Fibroblast of villous mesenchyme (primary cell): ENCODE data around the gene CTNNA1. TPM values are rescaled to one million over a fixed set of nuclear protein-coding genes. Genes with fewer than 3 reads are reported as not detected.
A peak's percentile ranks its signal among the peaks of the same experiment; 100 is the strongest.
"Not testable (repeated sequence)": the region's sequence is repeated elsewhere in the genome, so short reads cannot be mapped to it uniquely, and the experiment has no call there.

Source experiments
- DNase-seq: peaks from one replicate; pipeline ENCODE4 v3.0.0-alpha.2; 2010; ENCODE audit warnings: low read depth
- H3K4me3 ChIP-seq: 2 replicates; pipeline ENCODE4 v1.5.1; 2011; ENCODE audit warnings: low read depth, mild to moderate bottlenecking, low read length
- total RNA-seq: library from RNA; depleted of rRNA; stranded (reverse); fragments of >200 nt; gene quantifications from 2 replicates; pipeline ENCODE4 v1.2.3, GENCODE V29; 2012
- TF ChIP-seq, protein P1 (sequence below): IDR thresholded peaks from 2 replicates; pipeline ENCODE4 v1.5.1; 2012; ENCODE audit warnings: low read depth, mild to moderate bottlenecking, low read length; ENCODE audit not compliant: insufficient read depth

The CTNNA1 gene
- total RNA-seq, 1 donor: 461 TPM

- H3K4me3 ChIP-seq: no peak overlapping the region
- TF ChIP-seq, protein P1, sequence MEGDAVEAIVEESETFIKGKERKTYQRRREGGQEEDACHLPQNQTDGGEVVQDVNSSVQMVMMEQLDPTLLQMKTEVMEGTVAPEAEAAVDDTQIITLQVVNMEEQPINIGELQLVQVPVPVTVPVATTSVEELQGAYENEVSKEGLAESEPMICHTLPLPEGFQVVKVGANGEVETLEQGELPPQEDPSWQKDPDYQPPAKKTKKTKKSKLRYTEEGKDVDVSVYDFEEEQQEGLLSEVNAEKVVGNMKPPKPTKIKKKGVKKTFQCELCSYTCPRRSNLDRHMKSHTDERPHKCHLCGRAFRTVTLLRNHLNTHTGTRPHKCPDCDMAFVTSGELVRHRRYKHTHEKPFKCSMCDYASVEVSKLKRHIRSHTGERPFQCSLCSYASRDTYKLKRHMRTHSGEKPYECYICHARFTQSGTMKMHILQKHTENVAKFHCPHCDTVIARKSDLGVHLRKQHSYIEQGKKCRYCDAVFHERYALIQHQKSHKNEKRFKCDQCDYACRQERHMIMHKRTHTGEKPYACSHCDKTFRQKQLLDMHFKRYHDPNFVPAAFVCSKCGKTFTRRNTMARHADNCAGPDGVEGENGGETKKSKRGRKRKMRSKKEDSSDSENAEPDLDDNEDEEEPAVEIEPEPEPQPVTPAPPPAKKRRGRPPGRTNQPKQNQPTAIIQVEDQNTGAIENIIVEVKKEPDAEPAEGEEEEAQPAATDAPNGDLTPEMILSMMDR: no peak
- peak; percentile 75 for DNase-seq
Observed at GRCh38 chr5:138748630-138749081, 4.6 kb upstream of the CTNNA1 start.

DNA sequence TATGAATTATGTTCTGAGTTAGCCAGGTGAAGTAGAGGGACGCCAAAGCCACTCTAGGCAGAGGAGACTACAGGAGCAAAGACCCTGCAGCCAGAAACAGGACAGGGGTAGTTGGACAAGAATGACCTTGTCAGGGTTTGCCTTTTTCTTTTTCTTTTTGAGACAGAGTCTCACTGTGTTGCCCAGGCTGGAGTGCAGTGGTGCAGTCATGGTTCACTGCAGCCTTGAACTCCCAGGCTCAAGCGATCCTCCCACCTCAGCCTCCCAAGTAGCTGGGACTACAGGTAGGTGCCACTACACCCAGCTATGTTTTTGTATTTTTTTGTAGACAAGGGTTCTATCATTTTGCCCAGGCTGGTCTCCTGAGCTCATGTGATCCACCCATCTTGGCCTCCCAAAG lies 1.9 kb upstream of the CTNNA1 start:
- H3K4me3 ChIP-seq, DNase-seq: not testable (repeated sequence)

DNA sequence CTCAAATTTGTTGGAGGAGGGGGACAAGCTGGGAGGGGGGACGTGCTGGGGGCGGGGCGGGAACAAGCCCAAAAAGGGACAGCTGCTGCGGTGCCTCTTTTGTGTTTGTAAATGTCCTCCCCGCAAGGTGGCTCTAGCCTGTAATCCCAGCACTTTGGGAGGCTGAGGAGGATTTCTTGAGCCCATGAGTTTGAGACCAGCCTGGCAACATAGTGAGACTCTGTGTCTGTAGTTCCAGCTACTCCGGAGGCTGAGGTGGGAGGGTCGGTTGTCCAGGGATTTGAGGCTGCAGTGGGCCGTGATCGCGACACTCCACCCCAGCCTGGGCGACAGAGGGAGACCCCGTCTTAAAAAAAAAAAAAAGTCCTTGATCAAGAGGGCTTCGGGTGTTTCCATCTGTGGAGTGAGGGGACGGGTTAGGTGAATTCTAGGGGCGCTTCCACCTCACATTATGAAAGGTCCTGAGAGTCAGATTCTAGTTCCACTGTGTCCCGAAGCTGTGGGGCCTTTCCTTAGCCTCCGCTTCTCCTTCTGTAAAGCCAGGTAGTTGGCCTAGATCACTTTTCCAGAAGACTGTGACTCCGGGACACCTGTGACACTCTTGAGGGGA lies 779 bp upstream of the CTNNA1 start:
- no peak for DNase-seq
- TF ChIP-seq, protein P1: no peak
- H3K4me3 ChIP-seq: peak overlapping the region; percentile 89

GRCh38 chr5:138753794-138754698 lies 821 bp downstream of the CTNNA1 start:
- peak overlapping the region; percentile 89 for H3K4me3 ChIP-seq
- TF ChIP-seq, protein P1: no peak
- peak; percentile 90 for DNase-seq

DNA sequence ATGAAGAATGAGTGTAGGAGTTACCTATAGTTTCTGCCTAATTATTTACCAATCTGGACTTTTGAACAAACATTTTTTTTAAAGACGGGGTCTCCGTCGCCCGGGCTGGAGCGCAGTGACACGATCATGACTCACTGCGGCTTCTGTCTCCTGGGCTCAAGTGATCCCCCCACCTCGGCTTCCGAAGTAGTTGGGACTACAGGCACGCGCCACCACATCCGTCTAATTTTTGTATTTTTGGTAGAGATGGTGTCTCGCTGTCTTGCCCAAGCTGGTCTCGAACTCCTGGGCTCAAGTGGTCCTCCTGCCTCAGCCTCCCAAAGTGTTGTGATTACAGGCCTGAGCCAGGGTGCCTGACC lies 1.5 kb downstream of the CTNNA1 start:
- H3K4me3 ChIP-seq: peak overlapping the region; percentile 89
- TF ChIP-seq, protein P1: no peak
- DNase-seq: no peak

DNA sequence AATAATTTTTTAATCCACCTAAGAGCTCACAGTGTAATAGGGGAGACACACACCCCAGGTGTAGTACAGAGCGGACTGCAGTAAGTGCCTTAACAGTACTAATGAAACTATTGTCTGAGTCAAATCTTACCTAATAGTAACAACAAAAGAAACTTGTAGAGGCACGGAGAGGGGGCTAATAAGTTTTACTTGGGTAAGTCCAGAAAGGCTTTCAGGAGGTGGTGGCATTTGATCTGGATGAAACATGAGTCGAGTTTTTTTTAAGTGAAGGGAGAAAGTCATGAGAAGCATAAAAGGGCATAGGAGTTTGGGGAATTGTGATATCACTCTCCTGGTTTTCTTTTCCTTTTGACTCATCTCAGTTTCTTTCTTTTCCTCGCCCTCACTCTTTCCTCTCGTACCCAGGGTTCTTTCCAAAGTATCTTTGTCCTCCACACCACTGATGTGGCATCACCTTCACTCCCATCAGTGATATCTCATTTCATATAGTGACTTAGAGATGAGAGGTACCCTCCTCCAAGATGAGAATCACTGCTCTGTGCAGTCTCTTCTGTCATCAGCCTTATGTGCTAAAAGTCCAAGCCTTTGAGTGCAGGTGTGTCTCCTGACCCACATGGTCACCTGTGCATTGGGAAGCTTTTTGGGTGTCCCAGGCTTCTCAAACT lies 2.0 kb downstream of the CTNNA1 start:
- no peak for DNase-seq
- TF ChIP-seq, protein P1: no peak
- peak overlapping the region; percentile 89 for H3K4me3 ChIP-seq
